ENCODE data around the gene HDGF. TPM values are rescaled to one million over a fixed set of nuclear protein-coding genes. Genes with fewer than 3 reads are reported as not detected.

The HDGF gene
- total and polyA plus RNA-seq, 9 of the 15 experiments (the other 6 are each of a cell fraction or from before 2014, with no cell fraction given), result 38.8 to 601 (median 400) TPM

- TF ChIP-seq CHD1 (IDR thresholded peaks at IDR 0.05; ENCODE audit: low read length) (no peak), MAX (CRISPR knock-in tag; IDR thresholded peaks at IDR 0.05) (peak; percentile 65; the same call in 1 of the 2 replicates), ZNF511 (CRISPR knock-in tag; IDR thresholded peaks at IDR 0.05) (0 out of 2 replicates have a peak, but pooled peaks have one; percentile 45), ARNT (IDR thresholded peaks at IDR 0.05) (0 out of 4 replicates have a peak, but pooled peaks have one; percentile 20 to 64), ZNF395 (CRISPR knock-in tag; IDR thresholded peaks at IDR 0.05) (no peak), HLTF (IDR thresholded peaks at IDR 0.05) (no peak), ZFPM2 (CRISPR knock-in tag; IDR thresholded peaks at IDR 0.05) (no peak), CHAMP1 (IDR thresholded peaks at IDR 0.05) (no peak), GABPB1 (CRISPR knock-in tag; IDR thresholded peaks at IDR 0.05) (peak; percentile 75), CREBBP (IDR thresholded peaks at IDR 0.05; ENCODE audit: low read depth, low read length) (no peak), SMARCA5 (IDR thresholded peaks at IDR 0.05) (no peak), ZNF280B (CRISPR knock-in tag; IDR thresholded peaks at IDR 0.05) (no peak), DMBX1 (CRISPR knock-in tag; IDR thresholded peaks at IDR 0.05; ENCODE audit: borderline replicate concordance) (no peak), ELF1 (tag; IDR thresholded peaks at IDR 0.05) (peak; percentile 77), HMG20B (CRISPR knock-in tag; IDR thresholded peaks at IDR 0.05) (no peak), HDGF (IDR thresholded peaks at IDR 0.05) (0 out of 2 replicates have a peak, but pooled peaks have one; percentile 60), GTF2F1 (IDR thresholded peaks at IDR 0.05; ENCODE audit: low read depth, low read length) (no peak), KHSRP (IDR thresholded peaks at IDR 0.05) (no peak), ZNF76 (CRISPR knock-in tag; IDR thresholded peaks at IDR 0.05; ENCODE audit: borderline replicate concordance) (0 out of 2 replicates have a peak, but pooled peaks have one; percentile 31), ZBTB7A (IDR thresholded peaks at IDR 0.05; ENCODE audit: borderline replicate concordance, control insufficient read depth, low read depth, low read length) (no peak), ZBTB1 (CRISPR knock-in tag; IDR thresholded peaks at IDR 0.05; ENCODE audit: borderline replicate concordance, low read depth) (no peak), ELF4 (CRISPR knock-in tag; IDR thresholded peaks at IDR 0.05) (no peak), FOXJ2 (tag; IDR thresholded peaks at IDR 0.05) (no peak), KDM2B (CRISPR knock-in tag; IDR thresholded peaks at IDR 0.05) (no peak), ZNF311 (CRISPR knock-in tag; IDR thresholded peaks at IDR 0.05) (no peak)
These were observed 25.7 kb downstream of the HDGF start (continued) for GRCh38 chr1:156725683-156726280.

Measured in K562 (cell line).